ENCODE data around the gene VAMP2. TPM values are rescaled to one million over a fixed set of nuclear protein-coding genes. Genes with fewer than 3 reads are reported as not detected.

Gene VAMP2
- polyA plus RNA-seq, 2 of the 4 experiments (the other 2 are of a cell fraction) = 19.2 to 21.7 TPM

GRCh38 chr17:8117980-8118768 lies 44.6 kb downstream of the VAMP2 start, which contains the start of gene ALOXE3:
Gene ALOXE3, minus strand, starts transcription at chr17:8118514. Its CDS starts 524 bp downstream, at chr17:8117990.
- peak; percentile 81 for FAIRE-seq

GRCh38 chr17:8117367-8117979 lies 45.3 kb downstream of the VAMP2 start:
- ChIA-PET POLR2A (interaction anchor here (4.4 kb wide), 1 partner anchor 56 kb away, joined by 41 read pairs; no protein-coding TSS in a partner anchor), CTCF (interaction anchor here (0.8 to 24.1 kb wide), 12 partner anchors 13 to 127 kb away, joined by 3 to 1490 read pairs (median 16); partner anchors contain the start of genes ALOX12B and VAMP2)
- H3K4me3 ChIP-seq = peak overlapping the region; percentile 51
- peak overlapping the region; percentile 89 for H3K4me2 ChIP-seq
- ATAC-seq (no peak), FAIRE-seq (no peak), DNase-seq (ENCODE audit: low read depth in 1 of 2, low spot score in 1 of 2) (no peak)
- peaks cover 8% of the 10 kb centered on the region for H3K4me1 ChIP-seq
- no peaks in the 10 kb centered on the region for H3K9me3 ChIP-seq
- TF ChIP-seq SMC3 (IDR thresholded peaks at IDR 0.05) = no peak
- no peak for TF ChIP-seq ELK1 (IDR thresholded peaks at IDR 0.05; ENCODE audit: low read depth, low read length)
- TF ChIP-seq NR3C1 (IDR thresholded peaks at IDR 0.05) = no peak
- TF ChIP-seq RAD21 (conservative IDR thresholded peaks at IDR 0.05 in 1 of 2, IDR thresholded peaks at IDR 0.05 in 1 of 2) = no peak
- no peak for TF ChIP-seq SREBF2 (IDR thresholded peaks at IDR 0.05)
- TF ChIP-seq ATOH8 (CRISPR knock-in tag; IDR thresholded peaks at IDR 0.05; ENCODE audit: low read depth) = no peak
- no peak for TF ChIP-seq KDM1A (IDR thresholded peaks at IDR 0.05; ENCODE audit: low read depth)
- TF ChIP-seq MAFK (IDR thresholded peaks at IDR 0.05; ENCODE audit: partially characterized antibody) = no peak
- no peak for TF ChIP-seq JUNB (IDR thresholded peaks at IDR 0.05)
- TF ChIP-seq BHLHE40 (IDR thresholded peaks at IDR 0.05; ENCODE audit: low read depth, low read length) = no peak
- H3K27ac ChIP-seq = peak overlapping the region; percentile 67 to 90
- WGBS (ENCODE audit: missing lambda C conversion rate) = 80% methylated on average over 17 of the region's 18 CpGs

More at GRCh38 chr17:8117980-8118768, 44.6 kb downstream of the VAMP2 start, which contains the start of gene ALOXE3:
- 10% methylated on average over 32 of the region's 33 CpGs for WGBS (ENCODE audit: missing lambda C conversion rate)
- Histone ChIP-seq H3K4me2 (peak within 1 kb of the TSS; percentile 89), H3K27ac (peak within 1 kb of the TSS; percentile 67 to 90), H3K4me1 (peaks cover 8% of the 10 kb centered on the region), H3K9me3 (no peaks in the 10 kb centered on the region), H3K4me3 (peak within 1 kb of the TSS; percentile 51)
- peak; percentile 63 for TF ChIP-seq FOSL2 (IDR thresholded peaks at IDR 0.05)
- TF ChIP-seq FOSL2 (CRISPR knock-in tag; IDR thresholded peaks at IDR 0.05) = peak; percentile 92
- TF ChIP-seq SREBF2 (IDR thresholded peaks at IDR 0.05) = no peak
- TF ChIP-seq JUNB (IDR thresholded peaks at IDR 0.05) = peak; percentile 58; the same call in 1 of the 2 replicates
- peak; percentile 85 for TF ChIP-seq USF2 (IDR thresholded peaks at IDR 0.05)
- peak; percentile 79 for TF ChIP-seq BHLHE40 (IDR thresholded peaks at IDR 0.05; ENCODE audit: low read depth, low read length)
- TF ChIP-seq FOSB (CRISPR knock-in tag; IDR thresholded peaks at IDR 0.05) = no peak
- peak; percentile 58 for TF ChIP-seq PBX3 (IDR thresholded peaks at IDR 0.05)
- TF ChIP-seq MAX (IDR thresholded peaks at IDR 0.05) = peak; percentile 89
- TF ChIP-seq KDM1A (IDR thresholded peaks at IDR 0.05; ENCODE audit: low read depth) = no peak
- peak; percentile 22 to 28 for ATAC-seq
- CTCF ChIA-PET = interaction anchor here (0.8 to 24.1 kb wide), 15 partner anchors 14 to 190 kb away, joined by 3 to 1490 read pairs (median 8); partner anchors contain the start of genes ALOX12B, BORCS6 and VAMP2
- DNase-seq (ENCODE audit: low read depth in 1 of 2, low spot score in 1 of 2) = peak; percentile 82 to 86
- POLR2A ChIA-PET = interaction anchor here (1.5 to 4.4 kb wide), 3 partner anchors 39 to 105 kb away, joined by 4 to 41 read pairs (median 7); no protein-coding TSS in a partner anchor
